ENCODE results near the gene PAX2. TPM values are rescaled to one million over a fixed set of nuclear protein-coding genes. Genes with fewer than 3 reads are reported as not detected.

The PAX2 gene
- polyA plus RNA-seq, 2 of the 4 experiments (the other 2 are of a cell fraction): 0.06 to 0.21 TPM

GRCh38 chr10:100876585-100877460 is 131.4 kb downstream of the PAX2 start:
- WGBS (ENCODE audit: missing lambda C conversion rate): 65% methylated on average over 24 of the region's 24 CpGs
- no peak overlapping the region for H3K4me3 ChIP-seq
- ATAC-seq: no peak
- no peak overlapping the region for H3K4me2 ChIP-seq
- no peak for FAIRE-seq
- no peak for TF ChIP-seq MAX (IDR thresholded peaks at IDR 0.05)
- TF ChIP-seq ZNF302 (CRISPR knock-in tag; IDR thresholded peaks at IDR 0.05): no peak
- no peak for TF ChIP-seq EP300 (IDR thresholded peaks at IDR 0.05)
- TF ChIP-seq HOXA7 (CRISPR knock-in tag; IDR thresholded peaks at IDR 0.05): no peak
- no peak for TF ChIP-seq ZFP36 (IDR thresholded peaks at IDR 0.05; ENCODE audit: borderline replicate concordance, partially characterized antibody)
- TF ChIP-seq NR3C1 (IDR thresholded peaks at IDR 0.05): no peak
- TF ChIP-seq MYC (IDR thresholded peaks at IDR 0.05; ENCODE audit: borderline replicate concordance, low read length): no peak
- no peak for TF ChIP-seq ELK1 (IDR thresholded peaks at IDR 0.05; ENCODE audit: low read depth, low read length)
- no peak for TF ChIP-seq CBX8 (IDR thresholded peaks at IDR 0.05)
- no peak for TF ChIP-seq KDM5A (IDR thresholded peaks at IDR 0.05)
- TF ChIP-seq NFE2L2 (conservative IDR thresholded peaks at IDR 0.05; ENCODE audit: low read length): no peak
- TF ChIP-seq HMGXB4 (CRISPR knock-in tag; IDR thresholded peaks at IDR 0.05; ENCODE audit: borderline replicate concordance): no peak
- TF ChIP-seq RFX5 (IDR thresholded peaks at IDR 0.05): no peak
- no peak for TF ChIP-seq HDAC2 (IDR thresholded peaks at IDR 0.05)
- no peak for TF ChIP-seq SMC3 (IDR thresholded peaks at IDR 0.05)
- no peaks in the 10 kb centered on the region for H3K9me3 ChIP-seq
- peaks cover 22% of the 10 kb centered on the region; the same call in 2 of the 3 replicates for H3K4me1 ChIP-seq
- ChIA-PET POLR2A (no interaction called here), CTCF (interaction anchor here (1.5 to 15.9 kb wide), 7 partner anchors 12 to 311 kb away, joined by 4 to 289 read pairs (median 36); partner anchors contain the start of gene PAX2)
- DNase-seq (ENCODE audit: low read depth in 1 of 2, low spot score in 1 of 2): no peak
- no peak overlapping the region for H3K27ac ChIP-seq

GRCh38 chr10:100877461-100877850 is 132.1 kb downstream of the PAX2 start:
- ATAC-seq (no peak), FAIRE-seq (no peak), DNase-seq (ENCODE audit: low read depth in 1 of 2, low spot score in 1 of 2) (no peak)
- Histone ChIP-seq H3K9me3 (no peaks in the 10 kb centered on the region), H3K4me3 (no peak overlapping the region), H3K4me1 (peaks cover 21% of the 10 kb centered on the region; the same call in 2 of the 3 replicates), H3K27ac (no peak overlapping the region), H3K4me2 (no peak overlapping the region)
- no peak for TF ChIP-seq PBX3 (IDR thresholded peaks at IDR 0.05)
- TF ChIP-seq NPAS2 (CRISPR knock-in tag; IDR thresholded peaks at IDR 0.05; ENCODE audit: borderline replicate concordance): no peak
- no peak for TF ChIP-seq CHD2 (IDR thresholded peaks at IDR 0.05; ENCODE audit: low read length, partially characterized antibody)
- TF ChIP-seq CTCF (IDR thresholded peaks at IDR 0.05): no peak
- no peak for TF ChIP-seq EHF (CRISPR knock-in tag; IDR thresholded peaks at IDR 0.05)
- TF ChIP-seq HDAC2 (IDR thresholded peaks at IDR 0.05): no peak
- TF ChIP-seq NFE2L2 (conservative IDR thresholded peaks at IDR 0.05; ENCODE audit: low read length): no peak
- TF ChIP-seq HEYL (CRISPR knock-in tag; IDR thresholded peaks at IDR 0.05): no peak
- TF ChIP-seq KDM5A (IDR thresholded peaks at IDR 0.05): no peak
- TF ChIP-seq RFX5 (IDR thresholded peaks at IDR 0.05): no peak
- no peak for TF ChIP-seq JUN (IDR thresholded peaks at IDR 0.05)
- no peak for TF ChIP-seq ZC3H11A (IDR thresholded peaks at IDR 0.05)
- no peak for TF ChIP-seq MYC (IDR thresholded peaks at IDR 0.05; ENCODE audit: borderline replicate concordance, low read length)
- TF ChIP-seq RCOR1 (IDR thresholded peaks at IDR 0.05; ENCODE audit: low read depth, low read length): no peak
- TF ChIP-seq POLR2AphosphoS2 (conservative IDR thresholded peaks at IDR 0.05; ENCODE audit: low read length): no peak
- TF ChIP-seq ELK1 (IDR thresholded peaks at IDR 0.05; ENCODE audit: low read depth, low read length): no peak
- no peak for TF ChIP-seq ESRRA (IDR thresholded peaks at IDR 0.05; ENCODE audit: borderline replicate concordance, low read length)
- no peak for TF ChIP-seq SMC3 (IDR thresholded peaks at IDR 0.05)
- POLR2A ChIA-PET: no interaction called here
- 81% methylated on average over 11 of the region's 11 CpGs for WGBS (ENCODE audit: missing lambda C conversion rate)
- CTCF ChIA-PET: interaction anchor here (1.0 to 15.9 kb wide), 26 partner anchors 11 to 444 kb away, joined by 3 to 289 read pairs (median 8); partner anchors contain the start of gene PAX2

All from A549 (cell line).